ENCODE measurements around the gene ACCS.

- TF ChIP-seq SUZ12 (IDR thresholded peaks at IDR 0.05; ENCODE audit: extremely low read depth, insufficient read depth, insufficient read length) (no peak), YY1 (IDR thresholded peaks at IDR 0.05; ENCODE audit: insufficient read depth, insufficient read length) (no peak)
Measured at GRCh38 chr11:44033856-44034255, 32.2 kb upstream of the ACCS start.

Measured in NT2/D1 (cell line).